HepG2 (cell line): ENCODE measurements around the gene WDR5B. TPM values are rescaled to one million over a fixed set of nuclear protein-coding genes. Genes with fewer than 3 reads are reported as not detected.

Experiments used
- CHCHD3 ChIP-seq: sonication (generic); formaldehyde crosslinking; IDR thresholded peaks from 2 replicates; pipeline ENCODE4 v1.8.0; 2022; ENCODE audit warnings: mild to moderate bottlenecking, missing genetic modification reagents, moderate library complexity
- FOXA1 ChIP-seq, 2 experiments: fragments of 450-650 bp in 1 of 2; sonication (generic) in 1 of 2; formaldehyde crosslinking in 1 of 2; IDR thresholded peaks; 2 replicates each; pipeline versions ENCODE4 v1.4.0 to v1.6.1; 2016 to 2020; ENCODE audit warnings: missing genetic modification reagents in 1 of 2
- GATAD1 ChIP-seq: IDR thresholded peaks from 2 replicates; pipeline ENCODE4 v1.6.1; 2016; ENCODE audit warnings: missing genetic modification reagents, missing compliant biosample characterization
- HNF4A ChIP-seq: sonication (generic); formaldehyde crosslinking; IDR thresholded peaks from 2 replicates; pipeline ENCODE4 v1.4.0; 2020; ENCODE audit warnings: missing genetic modification reagents
- IKZF4 ChIP-seq: sonication (generic); formaldehyde crosslinking; IDR thresholded peaks from 2 replicates; pipeline ENCODE4 v1.5.1; 2020; ENCODE audit warnings: borderline replicate concordance, mild to moderate bottlenecking, low read depth, missing genetic modification reagents; ENCODE audit errors: not compliant biosample characterization
- KLF15 ChIP-seq: sonication (generic); formaldehyde crosslinking; IDR thresholded peaks from 2 replicates; pipeline ENCODE4 v1.8.1; 2023; ENCODE audit warnings: borderline replicate concordance, mild to moderate bottlenecking, inconsistent platforms, missing genetic modification reagents, mixed read lengths
- MEF2D ChIP-seq: sonication (generic); formaldehyde crosslinking; IDR thresholded peaks from 2 replicates; pipeline ENCODE4 v1.5.1; 2020; ENCODE audit warnings: mild to moderate bottlenecking, missing genetic modification reagents
- NFAT5 ChIP-seq: sonication (generic); formaldehyde crosslinking; IDR thresholded peaks from 2 replicates; pipeline ENCODE4 v1.4.0; 2020; ENCODE audit warnings: missing genetic modification reagents
- NFYC ChIP-seq: IDR thresholded peaks from 2 replicates; pipeline ENCODE4 v1.6.1; 2016; ENCODE audit warnings: missing genetic modification reagents, missing compliant biosample characterization
- RARG ChIP-seq: sonication (generic); formaldehyde crosslinking; IDR thresholded peaks from 2 replicates; pipeline ENCODE4 v1.4.0; 2020; ENCODE audit warnings: low read depth, mild to moderate bottlenecking, missing genetic modification reagents
- RXRB ChIP-seq: IDR thresholded peaks from 2 replicates; pipeline ENCODE4 v1.6.1; 2016; ENCODE audit warnings: borderline replicate concordance, missing genetic modification reagents, missing compliant biosample characterization
- ZBTB21 ChIP-seq: sonication (generic); formaldehyde crosslinking; IDR thresholded peaks from 2 replicates; pipeline ENCODE4 v1.4.0; 2020; ENCODE audit warnings: missing genetic modification reagents
- ZNF224 ChIP-seq: sonication (generic); formaldehyde crosslinking; IDR thresholded peaks from 2 replicates; pipeline ENCODE4 v1.5.0; 2020; ENCODE audit warnings: mild to moderate bottlenecking, missing genetic modification reagents
- ZNF225 ChIP-seq: sonication (generic); formaldehyde crosslinking; IDR thresholded peaks from 2 replicates; pipeline ENCODE4 v1.4.0; 2020; ENCODE audit warnings: mild to moderate bottlenecking, missing genetic modification reagents
- ZNF687 ChIP-seq: sonication (generic); formaldehyde crosslinking; IDR thresholded peaks from 2 replicates; pipeline ENCODE4 v1.5.1; 2020; ENCODE audit warnings: mild to moderate bottlenecking, missing genetic modification reagents, moderate library complexity
- ZNF839 ChIP-seq: sonication (generic); formaldehyde crosslinking; IDR thresholded peaks from 2 replicates; pipeline ENCODE4 v1.4.0; 2020; ENCODE audit warnings: missing genetic modification reagents, mild to moderate bottlenecking, borderline replicate concordance
- ZSCAN12 ChIP-seq: sonication (generic); formaldehyde crosslinking; IDR thresholded peaks from 2 replicates; pipeline ENCODE4 v1.9.0; 2021; ENCODE audit warnings: mild to moderate bottlenecking, missing genetic modification reagents
- polyA plus RNA-seq, 8 experiments: library from polyadenylated mRNA; depleted of rRNA in 3 of 8; stranded (reverse) in 7 of 8; unstranded in 1 of 8; fragments of >200 nt; fragmentation: Illumina TruSeq in 4 of 8; extraction: Trizol in 4 of 8; gene quantifications; 2 replicates each; pipeline versions ENCODE4 v1.2.1 to v1.2.3, GENCODE V29; 2011 to 2016; ENCODE audit warnings: low read depth in 4 of 8, missing spikeins in 1 of 8, mixed read lengths in 1 of 8; ENCODE audit not compliant: insufficient read depth in 1 of 8
- total RNA-seq, 5 experiments: library from RNA; depleted of rRNA; stranded (reverse); fragments of >200 nt; fragmentation: Illumina TruSeq; extraction: Trizol; gene quantifications; 2 replicates each; pipeline ENCODE4 v1.2.3, GENCODE V29; 2016; ENCODE audit warnings: low read depth in 1 of 5
- TF ChIP-seq, protein P1 (sequence below): sonication (generic); IDR thresholded peaks from 2 replicates; pipeline ENCODE4 v1.6.1; 2016; ENCODE audit warnings: low read depth, borderline replicate concordance

WDR5B gene
- total and polyA plus RNA-seq, 2 of the 13 experiments (the other 11 are each of a cell fraction or from before 2014, with no cell fraction given) = 2.5 to 3.6 TPM

- TF ChIP-seq ZNF225 (CRISPR knock-in tag) (0 out of 2 replicates have a peak, but pooled peaks have one; percentile 57), NFYC (peak; percentile 84), ZNF224 (CRISPR knock-in tag) (no peak), HNF4A (CRISPR knock-in tag) (peak; percentile 30; the same call in 1 of the 2 replicates), MEF2D (peak; percentile 76; the same call in 1 of the 2 replicates), ZNF687 (peak; percentile 92), NFAT5 (CRISPR knock-in tag) (no peak), FOXA1 (IDR thresholded peaks at IDR 0.05) (no peak), FOXA1 (CRISPR knock-in tag; IDR thresholded peaks at IDR 0.05) (0 out of 2 replicates have a peak, but pooled peaks have one; percentile 27), CHCHD3 (CRISPR knock-in tag) (no peak), ZBTB21 (CRISPR knock-in tag) (peak; percentile 46; the same call in 1 of the 2 replicates), ZSCAN12 (peak; percentile 46; the same call in 1 of the 2 replicates), RARG (CRISPR knock-in tag) (peak; percentile 37; the same call in 1 of the 2 replicates), KLF15 (CRISPR knock-in tag) (peak; percentile 58; the same call in 1 of the 2 replicates), IKZF4 (CRISPR knock-in tag) (peak; percentile 58), GATAD1 (CRISPR knock-in tag) (peak; percentile 98), RXRB (0 out of 2 replicates have a peak, but pooled peaks have one; percentile 52), ZNF839 (no peak)
- TF ChIP-seq, protein P1, sequence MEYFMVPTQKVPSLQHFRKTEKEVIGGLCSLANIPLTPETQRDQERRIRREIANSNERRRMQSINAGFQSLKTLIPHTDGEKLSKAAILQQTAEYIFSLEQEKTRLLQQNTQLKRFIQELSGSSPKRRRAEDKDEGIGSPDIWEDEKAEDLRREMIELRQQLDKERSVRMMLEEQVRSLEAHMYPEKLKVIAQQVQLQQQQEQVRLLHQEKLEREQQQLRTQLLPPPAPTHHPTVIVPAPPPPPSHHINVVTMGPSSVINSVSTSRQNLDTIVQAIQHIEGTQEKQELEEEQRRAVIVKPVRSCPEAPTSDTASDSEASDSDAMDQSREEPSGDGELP = 0 out of 2 replicates have a peak, but pooled peaks have one; percentile 30
Observed at GRCh38 chr3:122382888-122383666, 32.8 kb downstream of the WDR5B start, which contains the start of gene MIX23 (continued).
